Measurements from ENCODE around the gene COL5A1.

Gene COL5A1

GRCh38 chr9:134744385-134745295 is 103.0 kb downstream of the COL5A1 start:
- no peak for DNase-seq (ENCODE audit: low read depth)

GRCh38 chr9:134747951-134748489 is 106.4 kb downstream of the COL5A1 start:
- no peak for DNase-seq (ENCODE audit: low read depth)

GRCh38 chr9:134748591-134748990 is 107.0 kb downstream of the COL5A1 start:
- DNase-seq (ENCODE audit: low read depth) = no peak

GRCh38 chr9:134750450-134751155 is 109.0 kb downstream of the COL5A1 start:
- DNase-seq (ENCODE audit: low read depth) = no peak

- no peak for DNase-seq (ENCODE audit: low read depth)
These were observed 110.0 kb downstream of the COL5A1 start for GRCh38 chr9:134751622-134752021.

GRCh38 chr9:134752471-134753168 is 111.0 kb downstream of the COL5A1 start:
- DNase-seq (ENCODE audit: low read depth) = no peak

GRCh38 chr9:134753191-134753590 is 111.6 kb downstream of the COL5A1 start:
- no peak for DNase-seq (ENCODE audit: low read depth)

GRCh38 chr9:134755221-134755907 is 113.8 kb downstream of the COL5A1 start:
- no peak for DNase-seq (ENCODE audit: low read depth)

- DNase-seq (ENCODE audit: low read depth) = no peak
These were observed 114.5 kb downstream of the COL5A1 start for GRCh38 chr9:134756098-134756497.

GRCh38 chr9:134757216-134757975 is 115.8 kb downstream of the COL5A1 start:
- DNase-seq (ENCODE audit: low read depth) = no peak

GRCh38 chr9:134758949-134759607 is 117.5 kb downstream of the COL5A1 start:
- no peak for DNase-seq (ENCODE audit: low read depth)

GRCh38 chr9:134759913-134760312 is 118.3 kb downstream of the COL5A1 start:
- no peak for DNase-seq (ENCODE audit: low read depth)

- DNase-seq (ENCODE audit: low read depth) = no peak
These were observed 119.3 kb downstream of the COL5A1 start for GRCh38 chr9:134760750-134761420.

GRCh38 chr9:134764473-134765269 is 123.1 kb downstream of the COL5A1 start:
- no peak for DNase-seq (ENCODE audit: low read depth)

GRCh38 chr9:134765785-134766184 is 124.2 kb downstream of the COL5A1 start:
- DNase-seq (ENCODE audit: low read depth) = no peak

- no peak for DNase-seq (ENCODE audit: low read depth)
These were observed 125.0 kb downstream of the COL5A1 start for GRCh38 chr9:134766587-134766986.

GRCh38 chr9:134768332-134768708 is 126.7 kb downstream of the COL5A1 start:
- DNase-seq (ENCODE audit: low read depth) = no peak

GRCh38 chr9:134768709-134769351 is 127.2 kb downstream of the COL5A1 start:
- DNase-seq (ENCODE audit: low read depth) = no peak
